KMS-11 (cell line): ENCODE data around the gene DOK7.

ENCODE experiments used
- H2AFZ ChIP-seq: fragments of 200-600 bp; sonication (generic); 2 replicates; pipeline ENCODE4 v1.6.1; 2016; ENCODE audit warnings: antibody characterized with exemption, mixed run types, low read depth
- H3K27ac ChIP-seq: fragments of 200-600 bp; sonication (generic); 2 replicates; pipeline ENCODE4 v1.6.1; 2016; ENCODE audit warnings: mild to moderate bottlenecking, mixed run types
- H3K27me3 ChIP-seq: fragments of 200-600 bp; sonication (generic); 2 replicates; pipeline ENCODE4 v1.6.1; 2017; ENCODE audit warnings: mild to moderate bottlenecking, low read depth, mixed run types, moderate library complexity; ENCODE audit not compliant: insufficient read depth
- H3K36me3 ChIP-seq: fragments of 200-600 bp; sonication (generic); 2 replicates; pipeline ENCODE4 v1.6.1; 2017; ENCODE audit warnings: mild to moderate bottlenecking, mixed run types; ENCODE audit not compliant: insufficient read depth
- H3K4me1 ChIP-seq: fragments of 200-600 bp; sonication (generic); 2 replicates; pipeline ENCODE4 v1.6.1; 2016; ENCODE audit warnings: mild to moderate bottlenecking, low read depth, mixed run types; ENCODE audit not compliant: poor library complexity, severe bottlenecking
- H3K4me2 ChIP-seq: fragments of 200-600 bp; sonication (generic); 2 replicates; pipeline ENCODE4 v1.7.0; 2016; ENCODE audit warnings: mild to moderate bottlenecking, mixed run types
- H3K4me3 ChIP-seq: fragments of 200-600 bp; sonication (generic); IDR thresholded peaks from 2 replicates; pipeline ENCODE4 v1.6.1; 2017; ENCODE audit warnings: low read depth, low read length, mixed read lengths; ENCODE audit not compliant: insufficient read depth
- H3K79me2 ChIP-seq: fragments of 200-600 bp; sonication (generic); 2 replicates; pipeline ENCODE4 v1.6.1; 2016; ENCODE audit warnings: low read depth, mixed run types; ENCODE audit not compliant: insufficient read depth
- H3K9ac ChIP-seq: fragments of 200-600 bp; sonication (generic); 2 replicates; pipeline ENCODE4 v1.6.1; 2016; ENCODE audit warnings: mild to moderate bottlenecking, mixed run types
- H4K20me1 ChIP-seq: fragments of 200-600 bp; sonication (generic); 2 replicates; pipeline ENCODE4 v1.6.1; 2016; ENCODE audit warnings: mild to moderate bottlenecking, mixed run types; ENCODE audit not compliant: insufficient read depth
- TF ChIP-seq, protein P1 (sequence below): fragments of 200-600 bp; sonication (generic); conservative IDR thresholded peaks from 2 replicates; pipeline ENCODE4 v1.6.1; 2017; ENCODE audit warnings: low read depth, mild to moderate bottlenecking, antibody characterized with exemption, low read length, moderate library complexity, mixed read lengths

The DOK7 gene

DNA sequence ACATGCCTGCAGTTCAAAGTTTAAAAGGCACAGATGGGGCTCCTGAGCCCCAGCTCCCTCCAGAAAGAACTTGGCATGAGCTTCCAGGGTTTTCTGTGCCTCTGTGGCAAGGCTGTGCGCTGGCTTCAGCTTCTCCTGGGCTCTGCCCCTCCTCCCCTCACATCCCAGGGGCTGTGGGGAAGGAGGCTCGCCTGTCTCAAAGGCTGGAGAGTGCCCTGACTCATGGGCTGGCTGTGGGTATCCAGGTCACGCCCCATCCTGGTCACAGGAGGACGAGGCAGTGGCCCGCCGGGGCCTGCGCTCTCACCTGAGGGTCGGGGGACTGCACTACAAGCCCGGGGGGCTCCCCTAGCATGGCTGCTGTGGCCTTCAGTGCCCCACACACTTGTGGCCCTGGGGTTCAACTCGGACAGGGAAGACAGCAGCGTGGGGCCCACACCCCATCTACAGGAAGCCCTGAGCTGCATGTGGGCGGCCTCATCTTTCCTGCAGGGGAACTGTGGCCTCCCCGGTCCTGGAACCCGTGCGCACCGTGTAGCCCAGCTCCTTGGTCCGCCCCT lies 51.2 kb downstream of the DOK7 start:
- no peaks in the 10 kb centered on the region for H4K20me1 ChIP-seq
- H3K4me2 ChIP-seq, result no peak overlapping the region
- H3K4me3 ChIP-seq, result no peak overlapping the region
- no peak overlapping the region for H2AFZ ChIP-seq
- no peaks in the 10 kb centered on the region for H3K79me2 ChIP-seq
- no peak overlapping the region for H3K27ac ChIP-seq
- no peaks in the 10 kb centered on the region for H3K36me3 ChIP-seq
- no peaks in the 10 kb centered on the region for H3K4me1 ChIP-seq
- TF ChIP-seq, protein P1, sequence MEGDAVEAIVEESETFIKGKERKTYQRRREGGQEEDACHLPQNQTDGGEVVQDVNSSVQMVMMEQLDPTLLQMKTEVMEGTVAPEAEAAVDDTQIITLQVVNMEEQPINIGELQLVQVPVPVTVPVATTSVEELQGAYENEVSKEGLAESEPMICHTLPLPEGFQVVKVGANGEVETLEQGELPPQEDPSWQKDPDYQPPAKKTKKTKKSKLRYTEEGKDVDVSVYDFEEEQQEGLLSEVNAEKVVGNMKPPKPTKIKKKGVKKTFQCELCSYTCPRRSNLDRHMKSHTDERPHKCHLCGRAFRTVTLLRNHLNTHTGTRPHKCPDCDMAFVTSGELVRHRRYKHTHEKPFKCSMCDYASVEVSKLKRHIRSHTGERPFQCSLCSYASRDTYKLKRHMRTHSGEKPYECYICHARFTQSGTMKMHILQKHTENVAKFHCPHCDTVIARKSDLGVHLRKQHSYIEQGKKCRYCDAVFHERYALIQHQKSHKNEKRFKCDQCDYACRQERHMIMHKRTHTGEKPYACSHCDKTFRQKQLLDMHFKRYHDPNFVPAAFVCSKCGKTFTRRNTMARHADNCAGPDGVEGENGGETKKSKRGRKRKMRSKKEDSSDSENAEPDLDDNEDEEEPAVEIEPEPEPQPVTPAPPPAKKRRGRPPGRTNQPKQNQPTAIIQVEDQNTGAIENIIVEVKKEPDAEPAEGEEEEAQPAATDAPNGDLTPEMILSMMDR, result no peak
- no peaks in the 10 kb centered on the region for H3K27me3 ChIP-seq
- no peak overlapping the region for H3K9ac ChIP-seq

GRCh38 chr4:3514806-3515501 lies 51.8 kb downstream of the DOK7 start:
- no peaks in the 10 kb centered on the region for H3K27me3 ChIP-seq
- H3K9ac ChIP-seq, result no peak overlapping the region
- H3K36me3 ChIP-seq, result no peaks in the 10 kb centered on the region
- H3K4me2 ChIP-seq, result no peak overlapping the region
- H3K27ac ChIP-seq, result no peak overlapping the region
- H3K4me3 ChIP-seq, result no peak overlapping the region
- no peaks in the 10 kb centered on the region for H3K4me1 ChIP-seq
- no peak overlapping the region for H2AFZ ChIP-seq
- TF ChIP-seq, protein P1, result no peak
- H3K79me2 ChIP-seq, result no peaks in the 10 kb centered on the region
- H4K20me1 ChIP-seq, result no peaks in the 10 kb centered on the region

DNA sequence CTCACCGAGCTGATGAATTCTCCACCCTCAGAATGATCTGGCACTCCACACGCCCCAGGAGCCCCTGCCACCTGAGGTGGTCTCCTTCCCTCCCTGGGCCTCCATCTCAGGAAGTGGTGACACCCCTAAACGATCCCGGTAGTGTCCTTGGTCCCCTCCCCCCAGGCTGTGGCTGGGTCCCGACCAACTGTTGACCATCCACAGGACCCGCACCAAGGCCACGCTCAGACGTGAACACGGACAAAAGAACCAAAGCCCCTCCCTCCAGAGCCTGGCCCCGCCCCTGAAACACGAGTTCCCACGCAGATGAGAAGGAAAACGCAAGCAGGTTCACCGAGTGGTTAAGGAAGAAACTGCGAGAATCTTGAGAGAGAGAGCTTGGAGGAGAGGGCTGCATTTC lies 52.5 kb downstream of the DOK7 start:
- Histone ChIP-seq H3K4me2 (no peak overlapping the region), H3K27me3 (no peaks in the 10 kb centered on the region), H3K4me1 (no peaks in the 10 kb centered on the region), H3K27ac (no peak overlapping the region), H3K36me3 (no peaks in the 10 kb centered on the region), H2AFZ (no peak overlapping the region), H3K9ac (no peak overlapping the region), H3K79me2 (no peaks in the 10 kb centered on the region), H3K4me3 (no peak overlapping the region), H4K20me1 (no peaks in the 10 kb centered on the region)
- TF ChIP-seq, protein P1, result no peak

DNA sequence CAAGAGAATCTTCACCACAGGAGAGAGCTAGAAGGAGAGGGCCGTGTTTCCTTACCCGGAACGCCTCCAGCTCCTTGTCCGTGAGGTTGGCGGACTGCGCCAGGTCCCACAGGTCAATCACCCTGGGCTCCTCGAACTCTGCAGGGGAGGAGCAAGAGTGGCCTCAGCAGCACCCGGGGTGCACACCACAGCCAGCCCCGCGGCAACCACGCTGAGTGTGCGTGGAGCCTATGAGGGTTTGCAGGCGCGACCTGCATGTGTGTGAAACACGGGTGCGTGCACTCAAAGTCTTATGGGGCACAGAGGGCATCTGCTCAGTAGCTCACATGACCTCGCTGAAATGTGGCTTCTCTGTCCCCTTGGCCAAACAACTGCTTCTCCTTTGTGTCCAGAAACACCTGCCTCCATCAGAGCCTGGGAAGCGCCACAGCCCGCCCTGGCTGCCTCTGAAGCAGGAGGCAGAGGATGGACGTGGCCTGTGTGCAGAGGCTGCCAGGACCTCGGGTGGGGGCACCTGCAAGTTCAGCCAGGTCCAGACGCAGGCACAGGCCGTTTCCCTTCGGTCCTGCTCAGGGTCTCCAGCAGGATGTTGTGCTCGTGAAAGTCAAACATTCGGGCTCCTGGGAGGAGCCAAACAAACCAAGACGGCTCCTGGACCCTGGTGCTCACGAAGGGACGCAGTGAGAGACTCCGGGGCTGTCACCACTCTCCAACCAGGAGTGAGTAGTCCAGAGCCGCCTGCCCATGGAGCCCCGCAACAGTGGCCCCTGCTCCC lies 53.1 kb downstream of the DOK7 start:
- Histone ChIP-seq H2AFZ (no peak overlapping the region), H3K9ac (no peak overlapping the region), H3K4me2 (no peak overlapping the region), H3K36me3 (no peaks in the 10 kb centered on the region), H3K79me2 (no peaks in the 10 kb centered on the region), H3K27me3 (no peaks in the 10 kb centered on the region), H3K4me1 (no peaks in the 10 kb centered on the region), H3K4me3 (no peak overlapping the region), H3K27ac (no peak overlapping the region), H4K20me1 (no peaks in the 10 kb centered on the region)
- TF ChIP-seq, protein P1, result no peak
